Measurements from ENCODE around the gene ADGRL1.
"Not testable (repeated sequence)": the region's sequence is repeated elsewhere in the genome, so short reads cannot be mapped to it uniquely, and the experiment has no call there.

Gene ADGRL1

GRCh38 chr19:14218620-14219330 is 12.8 kb upstream of the ADGRL1 start:
- no peak for DNase-seq (ENCODE audit: low spot score)

DNA sequence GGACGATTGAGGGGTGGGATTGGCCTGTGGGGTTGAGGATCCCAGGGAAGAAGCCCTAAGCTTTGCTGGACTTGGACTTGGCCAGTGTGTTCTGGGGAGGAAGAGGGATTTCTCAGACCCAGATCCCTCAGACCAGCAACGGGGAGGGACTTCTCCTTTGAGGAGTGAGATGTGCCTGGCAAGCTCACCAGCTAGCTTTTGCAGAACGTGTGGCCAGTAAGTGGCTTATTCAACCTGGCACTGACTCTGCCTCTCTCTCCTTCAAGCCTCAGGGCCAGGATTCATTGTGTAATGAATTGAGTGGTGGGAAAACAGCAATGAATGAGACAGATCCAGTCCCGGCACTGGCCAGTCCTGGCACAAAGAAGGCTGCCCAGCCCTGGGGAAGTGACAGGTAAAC is 11.9 kb upstream of the ADGRL1 start:
- not testable (repeated sequence) for DNase-seq (ENCODE audit: low spot score)

DNA sequence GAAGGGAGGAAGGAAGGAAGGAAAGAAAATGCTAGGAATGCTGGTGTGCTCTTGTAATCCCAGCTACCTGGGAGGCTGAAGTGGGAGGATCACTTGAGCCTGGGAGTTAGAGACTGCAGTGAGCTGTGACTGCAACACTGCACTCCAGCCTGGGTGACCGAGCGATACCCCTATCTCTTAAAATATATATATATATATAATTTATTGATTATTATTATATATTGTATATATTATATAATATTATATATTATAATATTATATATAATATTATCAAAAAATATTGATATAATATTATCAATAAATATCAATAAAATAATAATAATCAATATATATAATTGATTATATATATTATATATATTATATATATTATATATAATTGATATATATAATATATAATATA is 8.6 kb upstream of the ADGRL1 start:
- no peak for DNase-seq (ENCODE audit: low spot score)

DNA sequence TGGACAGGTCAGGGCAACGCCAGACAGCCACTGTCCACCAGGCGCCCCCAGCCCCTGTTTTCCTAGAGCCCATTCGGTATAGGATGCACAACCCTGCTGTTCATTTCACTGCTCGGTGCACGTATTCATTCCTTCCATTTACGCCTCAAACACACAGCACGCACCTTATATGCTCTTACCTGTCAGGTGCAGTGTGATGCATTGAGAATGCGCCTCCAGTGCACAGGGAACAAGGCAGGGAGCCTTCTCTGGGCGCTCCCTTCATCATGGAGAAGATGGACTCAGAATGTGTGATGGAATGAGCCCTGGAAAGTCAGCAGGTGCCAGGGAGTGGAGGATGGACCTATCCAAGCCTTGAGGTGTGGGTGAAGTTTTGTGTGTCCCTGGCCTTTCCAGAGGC is 4.2 kb upstream of the ADGRL1 start:
- DNase-seq (ENCODE audit: low spot score) = not testable (repeated sequence)

- DNase-seq (ENCODE audit: low spot score) = not testable (repeated sequence)
Observed at GRCh38 chr19:14209401-14209800, 3.4 kb upstream of the ADGRL1 start.

DNA sequence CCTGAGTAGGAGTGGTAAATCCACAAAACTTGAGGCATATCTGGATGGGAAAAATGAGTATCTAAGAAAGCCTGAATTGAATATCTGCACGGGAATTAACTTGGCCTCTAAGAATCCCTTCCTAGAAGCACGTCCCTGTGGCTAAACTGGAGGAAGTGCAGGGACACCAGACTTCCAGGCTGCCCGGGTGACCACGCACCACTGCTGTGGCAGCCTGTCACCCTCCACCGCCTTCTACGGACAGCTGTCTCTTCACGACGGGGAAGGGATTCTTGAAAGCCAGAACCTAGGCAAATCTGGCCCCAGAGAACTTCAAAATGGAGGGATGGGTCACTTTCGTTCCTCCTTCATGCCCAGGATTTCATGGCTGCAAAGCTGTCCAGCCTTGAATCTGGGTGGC is 2.5 kb upstream of the ADGRL1 start:
- not testable (repeated sequence) for DNase-seq (ENCODE audit: low spot score)

DNA sequence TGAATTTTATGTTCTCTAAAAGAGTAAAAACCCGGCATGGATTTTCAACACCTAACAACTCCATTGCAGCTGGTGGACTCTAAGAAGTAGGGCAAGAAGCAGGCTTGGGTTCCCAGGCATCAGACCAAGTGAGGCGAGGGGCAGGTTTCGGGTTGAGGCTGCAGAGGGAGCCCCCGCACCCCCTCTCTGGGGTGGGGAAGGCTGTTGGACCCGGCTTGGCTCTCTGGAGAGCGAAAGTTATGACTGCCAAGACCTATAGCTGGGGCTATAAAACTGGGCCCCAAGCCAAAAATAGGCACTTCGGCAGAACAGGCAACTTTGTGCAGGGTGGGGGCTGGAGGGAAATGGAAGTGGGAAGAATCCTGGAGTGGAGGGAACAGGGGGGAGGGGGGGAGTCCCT is 1.8 kb upstream of the ADGRL1 start:
- not testable (repeated sequence) for DNase-seq (ENCODE audit: low spot score)

- not testable (repeated sequence) for DNase-seq (ENCODE audit: low spot score)
Observed at GRCh38 chr19:14206737-14207726, 1.1 kb upstream of the ADGRL1 start.

- DNase-seq (ENCODE audit: low spot score) = not testable (repeated sequence)
Observed at GRCh38 chr19:14206308-14206707, 339 bp upstream of the ADGRL1 start.

DNA sequence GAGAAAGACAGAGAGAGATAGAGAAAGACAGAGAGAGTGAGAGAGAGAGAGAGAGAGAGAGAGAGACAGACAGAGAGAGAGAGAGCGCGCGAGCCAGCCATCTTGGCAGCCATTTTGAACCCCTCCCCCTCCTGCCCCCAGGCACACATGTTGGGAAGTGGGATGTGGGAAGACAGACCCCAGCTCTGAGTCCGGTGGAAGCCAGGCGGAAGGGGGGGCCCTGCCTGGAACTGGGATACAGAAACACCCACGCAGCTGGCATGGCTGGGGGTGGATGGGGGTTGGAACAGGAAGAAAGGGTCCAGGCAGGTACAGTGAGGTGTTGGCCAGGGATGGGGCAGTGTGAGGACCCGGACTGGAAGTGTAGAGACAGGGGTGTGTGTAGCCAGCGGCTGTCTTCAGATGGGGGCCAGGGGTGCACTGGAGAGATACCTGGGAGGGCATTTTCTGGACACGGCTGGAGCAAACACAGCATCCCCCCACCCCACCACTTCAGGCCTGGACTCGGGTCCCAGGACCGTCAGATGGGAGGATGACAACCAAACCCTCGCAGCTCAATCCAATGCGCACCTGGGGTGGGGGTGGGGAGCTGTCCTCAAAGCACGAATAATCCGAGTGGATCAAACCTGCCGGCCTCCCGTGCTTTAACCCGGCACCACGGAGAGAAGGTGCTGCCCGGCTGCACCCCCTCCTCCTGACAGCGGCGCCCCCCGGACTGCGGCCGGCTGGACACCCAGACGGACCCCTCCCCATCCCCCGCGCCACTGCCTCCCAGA is 1.1 kb downstream of the ADGRL1 start:
- not testable (repeated sequence) for DNase-seq (ENCODE audit: low spot score)

DNA sequence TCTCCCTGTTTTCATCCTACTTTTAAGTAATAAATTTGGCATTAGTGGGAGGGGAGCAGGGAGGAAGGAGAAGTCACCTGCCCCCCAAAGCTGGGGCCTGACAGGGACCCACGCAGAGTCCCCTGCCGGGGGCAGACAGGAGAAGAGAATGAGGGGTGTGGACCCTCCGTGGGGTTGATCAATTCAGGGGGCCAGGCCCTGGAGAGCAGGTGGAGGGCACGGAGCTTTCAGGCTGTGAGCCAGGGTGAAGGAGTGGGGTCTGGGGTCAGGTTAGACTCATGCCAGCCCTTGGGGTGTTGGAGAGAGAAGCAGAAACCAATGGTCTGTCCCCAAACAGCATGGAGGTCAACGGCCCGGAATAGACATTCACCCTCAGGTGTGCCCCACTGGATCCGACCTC is 1.8 kb downstream of the ADGRL1 start:
- DNase-seq (ENCODE audit: low spot score) = not testable (repeated sequence)

GRCh38 chr19:14203788-14204187 is 2.2 kb downstream of the ADGRL1 start:
- not testable (repeated sequence) for DNase-seq (ENCODE audit: low spot score)

- DNase-seq (ENCODE audit: low spot score) = no peak
Observed at GRCh38 chr19:14203177-14203576, 2.8 kb downstream of the ADGRL1 start.

DNA sequence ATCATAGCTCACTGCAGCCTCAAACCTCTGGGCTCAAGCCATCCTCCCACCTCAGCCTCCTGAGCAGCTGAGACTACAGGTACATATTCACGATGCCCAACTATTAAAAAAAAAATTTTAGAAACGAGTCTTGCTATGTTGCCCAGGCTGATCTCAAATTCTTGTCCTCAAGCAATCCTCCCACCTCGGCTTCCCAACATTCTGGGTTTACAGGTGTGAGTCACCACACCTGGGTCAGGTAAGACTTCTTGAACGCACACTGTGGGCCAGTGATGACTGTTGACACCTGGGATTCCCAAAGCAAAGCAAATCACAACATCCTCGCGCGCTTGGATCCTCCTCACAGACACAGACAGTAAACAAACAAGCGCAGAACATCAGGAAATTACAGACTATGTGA is 4.5 kb downstream of the ADGRL1 start:
- not testable (repeated sequence) for DNase-seq (ENCODE audit: low spot score)

DNA sequence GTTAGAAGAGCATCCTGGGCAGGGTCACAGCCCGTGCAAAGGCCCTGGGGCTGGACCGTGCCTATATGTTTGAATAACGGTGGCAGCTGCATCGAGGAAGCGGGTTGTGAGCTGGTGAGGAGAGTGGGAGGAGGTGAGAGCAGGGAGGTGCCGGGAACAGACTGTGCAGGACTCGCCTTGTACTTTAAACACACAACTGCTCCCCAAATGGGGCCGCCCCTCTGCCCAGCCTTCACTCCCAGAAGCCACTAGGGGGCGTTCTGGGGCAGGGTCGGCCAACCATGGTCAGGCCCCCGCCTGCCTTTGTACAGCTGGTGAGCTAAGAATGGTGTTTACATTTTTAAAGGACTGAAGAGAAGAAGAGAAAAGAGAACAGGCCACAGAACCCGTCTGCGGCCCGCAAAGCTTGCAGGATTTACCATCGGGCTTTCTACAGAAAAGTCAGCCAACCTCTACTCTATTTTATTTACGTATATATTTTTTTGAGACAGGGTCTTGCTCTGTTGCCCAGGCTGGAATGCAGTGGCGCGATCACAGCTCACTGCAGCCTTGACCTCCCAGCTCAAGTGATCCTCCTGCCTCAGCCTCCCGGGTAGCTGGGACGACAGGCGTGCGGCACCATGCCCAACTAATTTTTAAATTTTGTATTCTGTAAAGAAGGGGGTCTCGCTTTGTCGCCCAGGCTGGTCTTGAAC is 5.7 kb downstream of the ADGRL1 start:
- DNase-seq (ENCODE audit: low spot score) = not testable (repeated sequence)

- no peak for DNase-seq (ENCODE audit: low spot score)
Observed at GRCh38 chr19:14198384-14199376, 7.3 kb downstream of the ADGRL1 start.

GRCh38 chr19:14197882-14198281 is 8.1 kb downstream of the ADGRL1 start:
- DNase-seq (ENCODE audit: low spot score) = no peak

DNA sequence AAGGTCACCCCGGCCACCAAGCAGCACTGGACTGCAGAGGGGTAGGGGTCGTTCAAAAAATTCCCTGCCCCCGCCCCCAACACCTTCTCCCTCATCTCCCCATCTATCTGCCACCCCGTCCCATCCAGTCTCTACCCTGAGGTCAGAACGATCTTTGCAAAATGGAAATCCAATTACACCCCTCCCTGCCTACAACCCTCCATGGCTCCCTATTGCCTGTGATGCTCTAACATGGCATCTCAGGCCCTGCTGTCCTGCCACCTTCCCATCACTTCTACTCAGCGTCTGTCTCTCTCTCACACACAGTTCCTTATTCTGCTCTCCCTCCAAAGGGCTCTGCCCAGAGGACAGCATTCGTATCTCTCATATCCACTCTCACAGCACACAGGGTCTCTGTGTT is 8.7 kb downstream of the ADGRL1 start:
- DNase-seq (ENCODE audit: low spot score) = not testable (repeated sequence)

- DNase-seq (ENCODE audit: low spot score) = peak; percentile 72
Observed at GRCh38 chr19:14196105-14196504, 9.9 kb downstream of the ADGRL1 start.

DNA sequence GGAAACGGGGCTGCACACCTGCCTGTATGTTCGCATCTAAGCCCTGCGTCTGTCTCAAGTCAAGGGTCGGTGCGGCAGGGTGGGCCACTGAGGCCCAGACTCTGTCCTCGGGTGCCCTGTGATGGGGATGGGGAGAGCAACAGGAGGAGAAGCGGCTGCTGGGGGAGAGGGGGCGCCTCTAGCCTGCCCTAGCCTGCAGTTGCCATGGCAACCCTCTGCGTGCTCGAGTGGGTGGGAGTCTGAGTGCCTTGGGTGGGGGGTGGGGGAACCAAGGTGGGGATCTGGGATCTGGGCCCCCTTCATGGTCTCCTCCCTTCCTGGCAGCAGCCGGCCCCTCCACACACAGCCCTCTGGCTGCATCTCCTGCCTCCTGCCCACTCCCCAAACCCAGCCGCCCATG is 10.8 kb downstream of the ADGRL1 start:
- DNase-seq (ENCODE audit: low spot score) = not testable (repeated sequence)
